ENCODE data around the gene XYLT1. TPM values are rescaled to one million over a fixed set of nuclear protein-coding genes. Genes with fewer than 3 reads are reported as not detected.
A peak's percentile ranks its signal among the peaks of the same experiment; 100 is the strongest.

The XYLT1 gene
- total RNA-seq, 1 experiment from 2014 or later = 8.3 TPM

DNA sequence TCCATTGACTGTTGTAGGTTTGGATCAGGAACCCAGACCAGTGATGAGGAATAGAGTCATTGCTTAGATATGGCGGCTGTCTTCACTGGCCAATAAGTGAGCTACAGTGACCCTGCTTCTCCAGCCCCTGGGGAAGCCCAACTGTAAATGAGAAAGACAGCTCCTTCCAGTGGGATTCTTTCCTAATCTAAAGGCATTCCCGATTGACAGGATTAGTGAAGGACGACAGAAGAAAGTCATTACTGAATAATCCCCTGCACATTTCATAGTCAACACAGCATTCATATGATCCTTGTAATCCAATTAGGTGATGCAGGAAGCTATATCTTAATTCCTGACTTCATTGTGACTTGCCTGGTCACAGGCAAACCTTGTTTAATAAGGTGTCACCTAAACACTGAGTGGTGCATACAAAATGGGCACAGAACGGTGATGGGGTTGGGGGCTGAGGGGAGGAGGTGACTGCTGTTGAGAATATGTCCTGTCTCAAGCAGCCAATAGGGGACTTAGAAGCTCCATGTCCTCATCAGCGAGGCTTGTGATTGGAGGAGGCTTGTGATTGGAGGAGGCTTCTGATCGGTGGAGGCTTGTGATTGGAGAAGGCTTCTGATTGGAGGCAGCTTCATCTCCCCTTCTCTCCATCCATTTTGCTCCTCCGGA lies 242.6 kb downstream of the XYLT1 start:
- DNase-seq (ENCODE audit: low spot score) = no peak

- DNase-seq (ENCODE audit: low spot score) = no peak
Observed at GRCh38 chr16:17227278-17227677, 243.5 kb downstream of the XYLT1 start.

GRCh38 chr16:17225541-17225940 lies 245.2 kb downstream of the XYLT1 start:
- no peak for DNase-seq (ENCODE audit: low spot score)

- peak; percentile 87 for DNase-seq (ENCODE audit: low spot score)
Observed at GRCh38 chr16:17224879-17225281, 245.9 kb downstream of the XYLT1 start.

GRCh38 chr16:17224350-17224749 lies 246.4 kb downstream of the XYLT1 start:
- no peak for DNase-seq (ENCODE audit: low spot score)

GRCh38 chr16:17223576-17223975 lies 247.2 kb downstream of the XYLT1 start:
- no peak for DNase-seq (ENCODE audit: low spot score)

- DNase-seq (ENCODE audit: low spot score) = no peak
Observed at GRCh38 chr16:17222871-17223401, 247.8 kb downstream of the XYLT1 start.

GRCh38 chr16:17219991-17220390 lies 250.8 kb downstream of the XYLT1 start:
- DNase-seq (ENCODE audit: low spot score) = no peak

GRCh38 chr16:17215936-17216335 lies 254.8 kb downstream of the XYLT1 start:
- no peak for DNase-seq (ENCODE audit: low spot score)

GRCh38 chr16:17215306-17215705 lies 255.5 kb downstream of the XYLT1 start:
- no peak for DNase-seq (ENCODE audit: low spot score)

DNA sequence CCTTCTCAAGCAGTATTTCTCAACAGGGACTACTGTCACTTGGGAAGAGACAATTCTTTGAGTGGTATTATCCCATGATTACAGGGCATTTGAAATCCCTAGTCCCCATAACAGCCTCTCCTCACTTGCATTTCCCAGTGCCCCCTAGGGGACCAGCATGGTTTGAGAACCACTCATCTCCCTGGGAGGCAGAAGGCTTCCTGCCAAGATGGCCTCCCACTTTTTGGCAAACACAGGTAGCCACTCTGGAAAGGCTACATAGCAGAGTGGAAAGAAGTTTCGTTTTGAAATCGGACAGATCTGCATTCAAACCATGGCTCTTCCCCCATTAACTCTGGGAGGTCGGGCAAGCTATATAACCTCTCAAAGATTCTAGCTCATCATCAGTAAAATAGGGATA lies 256.8 kb downstream of the XYLT1 start:
- no peak for DNase-seq (ENCODE audit: low spot score)

- DNase-seq (ENCODE audit: low spot score) = no peak
Observed at GRCh38 chr16:17213025-17213424, 257.7 kb downstream of the XYLT1 start.

- no peak for DNase-seq (ENCODE audit: low spot score)
Observed at GRCh38 chr16:17212606-17213005, 258.2 kb downstream of the XYLT1 start.

DNA sequence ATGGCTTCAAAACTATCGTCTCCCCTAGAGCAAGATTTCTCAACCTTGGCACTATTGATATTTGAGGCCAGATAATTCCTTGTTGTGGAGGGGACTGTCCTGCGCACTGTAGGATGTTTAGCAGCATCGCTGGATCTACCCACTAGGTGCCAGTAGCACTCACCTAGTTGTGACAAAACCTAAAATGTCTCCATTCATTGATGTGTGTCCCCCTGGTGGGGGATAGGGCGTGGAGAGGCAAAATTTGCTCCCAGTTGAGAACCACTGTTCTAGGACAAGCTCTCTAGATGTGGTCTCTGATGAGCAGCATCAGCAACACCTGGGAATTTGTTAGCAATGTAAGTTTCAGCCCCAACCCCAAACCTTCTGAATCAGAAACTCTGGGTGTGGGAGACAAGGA lies 259.0 kb downstream of the XYLT1 start:
- DNase-seq (ENCODE audit: low spot score) = peak; percentile 11

- no peak for DNase-seq (ENCODE audit: low spot score)
Observed at GRCh38 chr16:17206712-17207111, 264.0 kb downstream of the XYLT1 start.

GRCh38 chr16:17205279-17206211 lies 265.2 kb downstream of the XYLT1 start:
- peak; percentile 86 for DNase-seq (ENCODE audit: low spot score)

DNA sequence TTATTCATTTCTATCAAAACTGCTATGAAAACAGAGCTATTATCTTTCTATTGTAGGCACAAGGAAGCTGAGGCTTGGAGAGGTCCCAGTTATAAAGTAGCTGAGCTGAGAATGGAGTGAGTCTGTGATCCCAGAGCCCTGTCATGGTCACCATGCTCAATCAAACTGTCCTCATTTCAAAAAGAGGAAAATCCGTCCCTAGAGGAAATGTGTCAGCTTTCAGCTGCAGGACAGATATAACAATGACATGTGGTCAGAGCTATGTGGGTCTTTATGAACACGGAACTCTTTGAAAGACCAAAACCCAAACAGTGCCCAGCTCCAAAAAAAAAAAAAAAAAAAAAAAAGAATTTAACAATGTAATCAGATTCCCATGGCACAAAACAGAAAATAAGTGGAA lies 266.1 kb downstream of the XYLT1 start:
- no peak for DNase-seq (ENCODE audit: low spot score)

DNA sequence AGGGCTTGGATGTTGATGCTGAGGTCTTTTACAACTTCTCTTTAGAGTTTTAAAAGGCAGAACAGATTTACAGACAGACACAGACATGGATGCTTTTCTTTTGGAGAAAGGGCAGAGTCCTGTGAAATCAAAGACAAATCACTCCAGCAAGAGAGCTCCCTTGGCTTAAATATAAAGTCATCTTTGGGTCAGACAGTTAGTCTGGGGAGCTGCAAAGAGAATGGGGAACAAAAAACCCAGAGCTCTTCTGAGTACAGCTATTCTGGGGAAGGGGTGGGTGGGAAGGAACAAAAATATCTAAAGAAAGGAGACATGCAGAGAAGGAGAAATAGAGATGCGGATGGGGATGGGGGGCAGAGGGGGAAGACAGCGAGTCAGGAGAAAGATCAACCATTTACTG lies 266.6 kb downstream of the XYLT1 start:
- no peak for DNase-seq (ENCODE audit: low spot score)

- DNase-seq (ENCODE audit: low spot score) = no peak
Observed at GRCh38 chr16:17203424-17203823, 267.3 kb downstream of the XYLT1 start.

GRCh38 chr16:17199135-17199534 lies 271.6 kb downstream of the XYLT1 start:
- DNase-seq (ENCODE audit: low spot score) = no peak

DNA sequence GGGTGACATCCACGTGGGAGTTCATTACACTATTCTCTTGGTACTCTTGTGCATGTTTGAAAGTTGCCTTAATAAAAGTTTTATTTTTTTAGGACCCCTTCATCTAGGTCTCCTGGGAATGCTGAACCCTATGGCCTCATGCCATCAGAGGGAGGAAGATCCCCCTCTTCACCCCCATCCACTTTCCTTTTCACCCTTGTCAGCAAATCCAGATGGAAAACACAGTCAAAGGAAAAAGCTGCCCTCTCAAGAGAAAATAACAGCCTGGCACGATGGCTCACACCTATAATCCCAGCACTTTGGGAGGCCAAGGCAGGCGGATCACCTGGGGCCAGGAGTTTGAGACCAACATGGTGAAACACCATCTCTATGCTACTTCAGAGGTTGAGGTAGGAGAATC lies 274.2 kb downstream of the XYLT1 start:
- no peak for DNase-seq (ENCODE audit: low spot score)

GRCh38 chr16:17194190-17194780 lies 276.5 kb downstream of the XYLT1 start:
- peak; percentile 24 for DNase-seq (ENCODE audit: low spot score)

Measured in H4 (cell line).